ENCODE data around the gene AXL. TPM values are rescaled to one million over a fixed set of nuclear protein-coding genes. Genes with fewer than 3 reads are reported as not detected.

The AXL gene
- total and polyA plus RNA-seq, 2 of the 8 experiments (the other 6 are each of a cell fraction or from before 2014, with no cell fraction given), result 35.3 to 51.0 TPM

- Histone ChIP-seq H3K4me1 (replicated peaks in 1 of 4; ENCODE audit: control insufficient read depth in 3 of 4, insufficient read depth in 4 of 4, low read length in 3 of 4) (no peaks in the 10 kb centered on the region), H2AK5ac (ENCODE audit: low read depth, low read length) (no peak overlapping the region), H3K4me2 (ENCODE audit: insufficient read depth in 1 of 2, low read depth in 2 of 2, low read length in 2 of 2) (no peak overlapping the region), H2AFZ (ENCODE audit: low read length) (no peak overlapping the region), H3K18ac (ENCODE audit: extremely low read depth, low read length) (no peak overlapping the region), H3K9ac (replicated peaks in 1 of 4; ENCODE audit: extremely low read depth in 1 of 4, low read depth in 3 of 4, low read length in 3 of 4) (no peak overlapping the region), H3K36me3 (ENCODE audit: control insufficient read depth in 2 of 4, insufficient read depth in 4 of 4, low read length in 3 of 4) (peaks cover 39 to 87% (median 62%) of the 10 kb centered on the region in 4 experiments), H3K56ac (replicated peaks; ENCODE audit: insufficient read length, low read depth, low read length) (no peak overlapping the region), H2BK15ac (ENCODE audit: low read length) (no peak overlapping the region), H4K5ac (ENCODE audit: insufficient read length, low read depth, low read length) (no peak overlapping the region), H3K23me2 (ENCODE audit: low read depth, low read length) (no peaks in the 10 kb centered on the region), H3K4me3 (ENCODE audit: extremely low read depth in 1 of 4, insufficient read depth in 2 of 4, low read depth in 3 of 4, low read length in 4 of 4) (no peak overlapping the region), H2BK5ac (ENCODE audit: low read depth, low read length) (no peak overlapping the region), H4K8ac (ENCODE audit: extremely low read depth, insufficient read depth, low read length) (no peak overlapping the region), H2BK12ac (ENCODE audit: low read depth, low read length) (no peak overlapping the region), H3K27ac (ENCODE audit: low read depth, low read length) (no peak overlapping the region), H3K27me3 (replicated peaks in 1 of 4; ENCODE audit: control insufficient read depth in 3 of 4, extremely low read depth in 1 of 4, insufficient read depth in 3 of 4, low read length in 3 of 4) (no peaks in the 10 kb centered on the region), H3K79me2 (ENCODE audit: control insufficient read depth in 1 of 2, insufficient read depth in 2 of 2, low read length in 2 of 2) (peaks cover 0 to under 1% of the 10 kb centered on the region in 2 experiments; a peak in 1 of 4 replicates), H2BK120ac (replicated peaks; ENCODE audit: low read depth, low read length) (no peak overlapping the region), H3K14ac (ENCODE audit: insufficient read length) (no peak overlapping the region), H4K20me1 (replicated peaks in 1 of 2; ENCODE audit: control insufficient read depth in 1 of 2, insufficient read depth in 2 of 2, low read length in 2 of 2) (peaks cover 3 to 20% of the 10 kb centered on the region in 2 experiments), H4K91ac (replicated peaks; ENCODE audit: insufficient read length, low read length) (no peak overlapping the region), H3K4ac (replicated peaks; ENCODE audit: insufficient read length, low read depth, low read length) (no peak overlapping the region), H3K79me1 (ENCODE audit: low read depth, low read length) (no peaks in the 10 kb centered on the region; the same call in 1 of the 2 replicates), H2BK20ac (ENCODE audit: low read length) (no peak overlapping the region), H3K23ac (ENCODE audit: insufficient read length) (no peak overlapping the region), H3K9me3 (ENCODE audit: insufficient read depth in 2 of 2, low read depth in 1 of 2, low read length in 1 of 2) (no peaks in the 10 kb centered on the region)
- WGBS, 2 experiments (ENCODE audit: extremely low coverage in 1 of 2, insufficient coverage in 1 of 2, insufficient read length in 1 of 2, insufficient replicate concordance in 2 of 2, low coverage in 1 of 2, low lambda C conversion rate in 2 of 2, missing lambda C conversion rate in 1 of 2), result 93% methylated on average over 18 of the region's 18 CpGs; no CpG with 5 or more reads in 1 of the 2 experiments
- FAIRE-seq (no peak), DNase-seq (ENCODE audit: low read depth in 1 of 2, low spot score in 2 of 2) (no peak)
- TF ChIP-seq TCF12 (IDR thresholded peaks at IDR 0.05; ENCODE audit: low read depth, low read length) (no peak), GTF2F1 (IDR thresholded peaks at IDR 0.05; ENCODE audit: borderline replicate concordance, low read depth, low read length) (no peak), JUN (IDR thresholded peaks at IDR 0.05; ENCODE audit: low read depth, low read length) (no peak), SP1 (IDR thresholded peaks at IDR 0.05; ENCODE audit: low read depth, low read length) (no peak), CEBPB (IDR thresholded peaks at IDR 0.05; ENCODE audit: low read depth, low read length) (no peak), SP2 (IDR thresholded peaks at IDR 0.05; ENCODE audit: low read length) (no peak), BACH1 (IDR thresholded peaks at IDR 0.05; ENCODE audit: low read length) (no peak), TEAD4 (IDR thresholded peaks at IDR 0.05; ENCODE audit: low read depth, low read length) (no peak), SIRT6 (IDR thresholded peaks at IDR 0.05; ENCODE audit: low read length) (no peak), POLR2A (IDR thresholded peaks at IDR 0.05; ENCODE audit: control extremely low read depth in 1 of 2, low read depth in 2 of 2, low read length in 2 of 2) (no peak)
- ChIA-PET CTCF (ENCODE audit: partially characterized antibody) (interaction anchor here (0.7 to 8.2 kb wide), 16 partner anchors 10 to 69 kb away, joined by 3 to 89 read pairs (median 6); partner anchors contain the start of genes AXL, CYP2S1 and HNRNPUL1), POLR2A (ENCODE audit: partially characterized antibody) (interaction anchor here (0.7 to 6.9 kb wide), 6 partner anchors 10 to 105 kb away, joined by 3 to 67 read pairs (median 10); partner anchors contain the start of genes AXL, CYP2S1 and HNRNPUL1)
These were observed 15.7 kb upstream of the AXL start for GRCh38 chr19:41203371-41203770.

Measured in H1 (cell line).